IMR-90 (cell line): ENCODE measurements around the gene CCL2. TPM values are rescaled to one million over a fixed set of nuclear protein-coding genes. Genes with fewer than 3 reads are reported as not detected.

Experiments used
- ATAC-seq: fragments of 200-7000 bp; cut with Tn5 transposase; 2 replicates; pipeline ENCODE4 v1.9.1; 2020; ENCODE audit warnings: low read depth, mild to moderate bottlenecking, moderate library complexity
- BruUV-seq: library from RNA; stranded (reverse); fragments of 400-500 nt; replicated peaks from 2 replicates; lab custom pipeline; 2021; lab: Mats Ljungman, UMichigan
- CTCF ChIA-PET: fragments of 300-600 bp; formaldehyde crosslinking; extraction: SDS; loops from one replicate; lab custom pipeline; 2021; ENCODE audit warnings: antibody characterized with exemption; lab: Yijun Ruan, JAX
- POLR2A ChIA-PET: fragments of 300-600 bp; sonication (Branson Sonifier 250); formaldehyde crosslinking; loops from one replicate; lab custom pipeline; 2022; ENCODE audit warnings: antibody characterized with exemption; ENCODE audit not compliant: unreplicated experiment; lab: Charles Lee
- DNase-seq: peaks from one replicate; pipeline ENCODE4 v3.0.0; 2013
- H2AFZ ChIP-seq: replicated peaks from 2 replicates; pipeline ENCODE3; 2013; ENCODE audit warnings: low read length, mild to moderate bottlenecking; ENCODE audit not compliant: poor library complexity
- H2AK5ac ChIP-seq: 2 replicates; pipeline ENCODE4 v1.6.1; 2013; ENCODE audit warnings: low read depth, low read length, inconsistent platforms
- H2AK9ac ChIP-seq: replicated peaks from 2 replicates; pipeline ENCODE3; 2013; ENCODE audit warnings: mild to moderate bottlenecking, low read depth, low read length, moderate library complexity; ENCODE audit not compliant: poor library complexity
- H2BK120ac ChIP-seq: 2 replicates; pipeline ENCODE4 v1.6.1; 2013; ENCODE audit warnings: low read depth, low read length, inconsistent platforms
- H2BK15ac ChIP-seq: 3 replicates; pipeline ENCODE4 v1.6.1; 2013; ENCODE audit warnings: low read depth, low read length, inconsistent platforms
- H2BK20ac ChIP-seq: 2 replicates; pipeline ENCODE4 v1.6.1; 2013; ENCODE audit warnings: low read depth, mild to moderate bottlenecking, inconsistent platforms, low read length, moderate library complexity
- H2BK5ac ChIP-seq: 2 replicates; pipeline ENCODE4 v1.6.1; 2013; ENCODE audit warnings: mild to moderate bottlenecking, low read depth, low read length, inconsistent platforms; ENCODE audit not compliant: poor library complexity, severe bottlenecking
- H3K14ac ChIP-seq: replicated peaks from 2 replicates; pipeline ENCODE4 v1.6.1; 2013; ENCODE audit warnings: low read depth, low read length, inconsistent platforms
- H3K18ac ChIP-seq: 2 replicates; pipeline ENCODE4 v1.6.1; 2013; ENCODE audit warnings: low read depth, low read length, control low read depth
- H3K23ac ChIP-seq: 2 replicates; pipeline ENCODE4 v1.6.1; 2013; ENCODE audit warnings: low read depth, low read length, inconsistent platforms
- H3K27ac ChIP-seq: 2 replicates; pipeline ENCODE4 v1.5.1; 2013; ENCODE audit warnings: mild to moderate bottlenecking, control low read depth, low read length; ENCODE audit not compliant: insufficient read depth
- H3K27me3 ChIP-seq: 2 replicates; pipeline ENCODE4 v1.6.1; 2013; ENCODE audit warnings: low read length; ENCODE audit not compliant: control insufficient read depth, insufficient read depth
- H3K36me3 ChIP-seq: 2 replicates; pipeline ENCODE4 v1.6.1; 2013; ENCODE audit warnings: low read length, mixed read lengths; ENCODE audit not compliant: control insufficient read depth, insufficient read depth
- H3K4ac ChIP-seq: 2 replicates; pipeline ENCODE4 v1.6.1; 2013; ENCODE audit warnings: low read depth, low read length, inconsistent platforms
- H3K4me1 ChIP-seq: 2 replicates; pipeline ENCODE4 v1.6.1; 2013; ENCODE audit warnings: low read length, mixed read lengths; ENCODE audit not compliant: control insufficient read depth, insufficient read depth
- H3K4me2 ChIP-seq: 2 replicates; pipeline ENCODE4 v1.6.1; 2013; ENCODE audit warnings: low read depth, mild to moderate bottlenecking, control low read depth, low read length, moderate library complexity
- H3K4me3 ChIP-seq: 2 replicates; pipeline ENCODE4 v1.5.1; 2013; ENCODE audit warnings: low read depth, mild to moderate bottlenecking, control low read depth, low read length, moderate library complexity; ENCODE audit not compliant: insufficient read depth
- H3K56ac ChIP-seq: 2 replicates; pipeline ENCODE4 v1.6.1; 2013; ENCODE audit warnings: low read length, inconsistent platforms; ENCODE audit not compliant: insufficient read depth; ENCODE audit errors: extremely low read depth
- H3K79me1 ChIP-seq, 2 experiments: 2 replicates each; pipeline ENCODE4 v1.6.1; 2013; ENCODE audit warnings: low read length in 2 of 2, inconsistent platforms in 1 of 2, low read depth in 1 of 2
- H3K9ac ChIP-seq: 2 replicates; pipeline ENCODE4 v1.6.1; 2013; ENCODE audit warnings: low read depth, low read length, control low read depth
- H3K9me1 ChIP-seq: 2 replicates; pipeline ENCODE4 v1.6.1; 2013; ENCODE audit warnings: low read length, inconsistent platforms; ENCODE audit not compliant: insufficient read depth
- H3K9me3 ChIP-seq: 2 replicates; pipeline ENCODE4 v1.6.1; 2013; ENCODE audit warnings: low read length; ENCODE audit not compliant: control insufficient read depth, insufficient read depth
- H4K20me1 ChIP-seq: 2 replicates; pipeline ENCODE4 v1.6.1; 2013; ENCODE audit warnings: low read length, inconsistent platforms; ENCODE audit not compliant: insufficient read depth
- H4K5ac ChIP-seq: 2 replicates; pipeline ENCODE4 v1.6.1; 2013; ENCODE audit warnings: mild to moderate bottlenecking, low read depth, low read length, control low read depth
- H4K8ac ChIP-seq, 2 experiments: 2 replicates each; pipeline ENCODE4 v1.6.1; 2013; ENCODE audit warnings: low read depth in 2 of 2, low read length in 2 of 2, control low read depth in 1 of 2, inconsistent platforms in 1 of 2
- H4K91ac ChIP-seq: 2 replicates; pipeline ENCODE4 v1.6.1; 2013; ENCODE audit warnings: low read depth, low read length, inconsistent platforms; ENCODE audit not compliant: insufficient read depth
- BHLHE40 ChIP-seq: fragments of 150-350 bp; IDR thresholded peaks from 2 replicates; pipeline ENCODE4 v1.6.1; 2016; ENCODE audit warnings: mild to moderate bottlenecking, low read depth, low read length
- CEBPB ChIP-seq: IDR thresholded peaks from 2 replicates; pipeline ENCODE4 v1.6.1; 2012; ENCODE audit warnings: low read depth, low read length, improper control_type of control experiment
- CHD1 ChIP-seq: IDR thresholded peaks from 2 replicates; pipeline ENCODE4 v1.6.1; 2012; ENCODE audit warnings: low read depth, low read length, improper control_type of control experiment
- FOS ChIP-seq: fragments of 150-350 bp; IDR thresholded peaks from 2 replicates; pipeline ENCODE4 v1.6.1; 2016; ENCODE audit warnings: low read depth, low read length
- MAFK ChIP-seq: IDR thresholded peaks from 2 replicates; pipeline ENCODE4 v1.6.1; 2012; ENCODE audit warnings: low read depth, low read length, improper control_type of control experiment
- MAZ ChIP-seq: IDR thresholded peaks from 2 replicates; pipeline ENCODE4 v1.6.1; 2012; ENCODE audit warnings: low read depth, mild to moderate bottlenecking, low read length, improper control_type of control experiment, moderate library complexity, borderline replicate concordance
- MXI1 ChIP-seq: IDR thresholded peaks from 2 replicates; pipeline ENCODE4 v1.6.1; 2012; ENCODE audit warnings: low read depth, mild to moderate bottlenecking, low read length, moderate library complexity, borderline replicate concordance
- NFE2L2 ChIP-seq: fragments of 150-350 bp; IDR thresholded peaks from 2 replicates; pipeline ENCODE4 v1.6.1; 2016; ENCODE audit warnings: low read depth, mild to moderate bottlenecking, low read length
- POLR2A ChIP-seq: IDR thresholded peaks from 2 replicates; pipeline ENCODE4 v1.6.1; 2012; ENCODE audit warnings: mild to moderate bottlenecking, low read depth, low read length
- RAD21 ChIP-seq: IDR thresholded peaks from 2 replicates; pipeline ENCODE4 v1.6.1; 2012; ENCODE audit warnings: low read length, improper control_type of control experiment
- RCOR1 ChIP-seq: IDR thresholded peaks from 2 replicates; pipeline ENCODE4 v1.6.1; 2012; ENCODE audit warnings: mild to moderate bottlenecking, low read length, improper control_type of control experiment; ENCODE audit not compliant: insufficient replicate concordance
- RFX5 ChIP-seq: IDR thresholded peaks from 2 replicates; pipeline ENCODE4 v1.8.0; 2012; ENCODE audit warnings: low read depth, mild to moderate bottlenecking, low read length, moderate library complexity
- SMC3 ChIP-seq: fragments of 150-350 bp; IDR thresholded peaks from 2 replicates; pipeline ENCODE4 v1.6.1; 2016; ENCODE audit warnings: low read depth, mild to moderate bottlenecking, antibody characterized with exemption, low read length, moderate library complexity
- WGBS, 2 experiments: methylation state at CpG; one replicate each; pipeline versions ENCODE4 v1.1.5 to v1.1.7; 2013; ENCODE audit warnings: missing lambda C conversion rate in 2 of 2; ENCODE audit not compliant: insufficient read length in 1 of 2; ENCODE audit errors: extremely low coverage in 2 of 2; 5-methylcytosine and 5-hydroxymethylcytosine counted together
- dilution Hi-C: fragments of 300-500 bp; cut with HindIII; formaldehyde crosslinking; loops from one replicate; pipeline ENCODE4 v1.14.3; 2018; ENCODE audit warnings: low sequenced_read_pairs; ENCODE audit not compliant: unreplicated experiment
- in situ Hi-C: fragments of 300-500 bp; cut with MboI; formaldehyde crosslinking; loops from 3 replicates; pipeline ENCODE4 v1.14.3; 2019; ENCODE audit warnings: low sequenced_read_pairs, inconsistent platforms, mixed read lengths
- intact Hi-C: fragments of 100-400 bp; cut with micrococcal nuclease; formaldehyde crosslinking; loops from 2 replicates; pipeline ENCODE4 v1.10.0; 2022
- polyA plus RNA-seq, 3 experiments: library from polyadenylated mRNA; depleted of rRNA; stranded (reverse); fragments of >200 nt; gene quantifications; 2 replicates each; pipeline ENCODE4 v1.2.3, GENCODE V29; 2012; ENCODE audit warnings: low replicate concordance in 1 of 3
- total RNA-seq: library from RNA; depleted of rRNA; stranded (reverse); fragments of >200 nt; gene quantifications from 2 replicates; pipeline ENCODE4 v1.2.3, GENCODE V29; 2012
- TF ChIP-seq, protein P1 (sequence below): fragments of 150-350 bp; IDR thresholded peaks from 2 replicates; pipeline ENCODE4 v1.6.1; 2017; ENCODE audit warnings: mild to moderate bottlenecking, antibody characterized with exemption, low read length, low read depth
- TF ChIP-seq, protein P2 (sequence below): fragments of 150-350 bp; IDR thresholded peaks from 2 replicates; pipeline ENCODE4 v1.6.1; 2016; ENCODE audit warnings: low read depth, mild to moderate bottlenecking, low read length, moderate library complexity, borderline replicate concordance
- TF ChIP-seq, protein P3 (sequence below): conservative IDR thresholded peaks from 2 replicates; pipeline ENCODE4 v1.5.1; 2012; ENCODE audit warnings: mild to moderate bottlenecking, low read depth, low read length, improper control_type of control experiment

CCL2 gene
- total and polyA plus RNA-seq, 2 of the 4 experiments (the other 2 are of a cell fraction) = 103 to 206 TPM

DNA sequence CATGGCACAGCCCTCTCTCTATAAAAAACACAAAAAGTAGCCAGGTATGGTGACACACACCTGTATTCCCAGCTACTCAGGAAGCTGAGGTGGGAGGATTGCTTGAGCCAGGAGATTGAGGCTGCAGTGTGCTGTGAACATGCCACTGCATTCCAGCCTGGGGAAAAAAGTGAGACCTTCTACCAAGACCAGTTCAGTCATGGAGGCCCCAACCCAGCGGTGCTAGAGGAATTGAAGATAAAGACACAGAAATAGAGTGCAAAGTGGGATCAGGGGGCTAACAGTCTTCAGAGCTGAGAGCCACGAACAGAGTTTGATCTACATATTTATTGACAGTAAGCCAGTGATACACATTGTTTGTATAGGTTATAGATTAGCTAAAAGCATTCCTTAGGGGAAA, 48.5 kb downstream of the CCL2 start:
- H3K4me3 ChIP-seq = no peak overlapping the region
- no peak overlapping the region for H2BK15ac ChIP-seq
- ChIA-PET CTCF (no interaction called here), POLR2A (interaction anchor here (1.3 kb wide), 1 partner anchor 51 kb away, joined by 3 read pairs; no protein-coding TSS in a partner anchor)
- no peak overlapping the region for H3K23ac ChIP-seq
- no peak overlapping the region for H3K27ac ChIP-seq
- H3K18ac ChIP-seq = no peak overlapping the region
- DNase-seq (no peak), ATAC-seq (no peak)
- no peak overlapping the region for H2AK5ac ChIP-seq
- no peaks in the 10 kb centered on the region for H3K27me3 ChIP-seq
- no peak overlapping the region for H4K8ac ChIP-seq
- intact Hi-C loops (no loop called here), dilution Hi-C loops (no loop called here), in situ Hi-C loops (no loop called here)
- no peak overlapping the region for H2AFZ ChIP-seq
- no peak overlapping the region for H3K9ac ChIP-seq
- no peak overlapping the region for H4K5ac ChIP-seq
- H3K9me3 ChIP-seq = no peaks in the 10 kb centered on the region
- H3K79me1 ChIP-seq = no peaks in the 10 kb centered on the region
- no peak overlapping the region for H2BK20ac ChIP-seq
- WGBS, 2 experiments = no CpG with 5 or more reads among the region's 2 CpGs
- H4K91ac ChIP-seq = no peak overlapping the region
- H3K4me2 ChIP-seq = no peak overlapping the region
- H2BK120ac ChIP-seq = no peak overlapping the region
- H3K4ac ChIP-seq = no peak overlapping the region
- H3K9me1 ChIP-seq = peaks cover 14% of the 10 kb centered on the region
- TF ChIP-seq NFE2L2 (no peak), MAFK (no peak), FOS (no peak), RAD21 (no peak), RCOR1 (no peak), POLR2A (no peak), CHD1 (no peak), RFX5 (no peak), MAZ (no peak), MXI1 (no peak), CEBPB (no peak), SMC3 (no peak), BHLHE40 (no peak)
- TF ChIP-seq, protein P1, sequence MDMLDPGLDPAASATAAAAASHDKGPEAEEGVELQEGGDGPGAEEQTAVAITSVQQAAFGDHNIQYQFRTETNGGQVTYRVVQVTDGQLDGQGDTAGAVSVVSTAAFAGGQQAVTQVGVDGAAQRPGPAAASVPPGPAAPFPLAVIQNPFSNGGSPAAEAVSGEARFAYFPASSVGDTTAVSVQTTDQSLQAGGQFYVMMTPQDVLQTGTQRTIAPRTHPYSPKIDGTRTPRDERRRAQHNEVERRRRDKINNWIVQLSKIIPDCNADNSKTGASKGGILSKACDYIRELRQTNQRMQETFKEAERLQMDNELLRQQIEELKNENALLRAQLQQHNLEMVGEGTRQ = no peak
- TF ChIP-seq, protein P2, sequence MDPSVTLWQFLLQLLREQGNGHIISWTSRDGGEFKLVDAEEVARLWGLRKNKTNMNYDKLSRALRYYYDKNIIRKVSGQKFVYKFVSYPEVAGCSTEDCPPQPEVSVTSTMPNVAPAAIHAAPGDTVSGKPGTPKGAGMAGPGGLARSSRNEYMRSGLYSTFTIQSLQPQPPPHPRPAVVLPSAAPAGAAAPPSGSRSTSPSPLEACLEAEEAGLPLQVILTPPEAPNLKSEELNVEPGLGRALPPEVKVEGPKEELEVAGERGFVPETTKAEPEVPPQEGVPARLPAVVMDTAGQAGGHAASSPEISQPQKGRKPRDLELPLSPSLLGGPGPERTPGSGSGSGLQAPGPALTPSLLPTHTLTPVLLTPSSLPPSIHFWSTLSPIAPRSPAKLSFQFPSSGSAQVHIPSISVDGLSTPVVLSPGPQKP = no peak
- TF ChIP-seq, protein P3, sequence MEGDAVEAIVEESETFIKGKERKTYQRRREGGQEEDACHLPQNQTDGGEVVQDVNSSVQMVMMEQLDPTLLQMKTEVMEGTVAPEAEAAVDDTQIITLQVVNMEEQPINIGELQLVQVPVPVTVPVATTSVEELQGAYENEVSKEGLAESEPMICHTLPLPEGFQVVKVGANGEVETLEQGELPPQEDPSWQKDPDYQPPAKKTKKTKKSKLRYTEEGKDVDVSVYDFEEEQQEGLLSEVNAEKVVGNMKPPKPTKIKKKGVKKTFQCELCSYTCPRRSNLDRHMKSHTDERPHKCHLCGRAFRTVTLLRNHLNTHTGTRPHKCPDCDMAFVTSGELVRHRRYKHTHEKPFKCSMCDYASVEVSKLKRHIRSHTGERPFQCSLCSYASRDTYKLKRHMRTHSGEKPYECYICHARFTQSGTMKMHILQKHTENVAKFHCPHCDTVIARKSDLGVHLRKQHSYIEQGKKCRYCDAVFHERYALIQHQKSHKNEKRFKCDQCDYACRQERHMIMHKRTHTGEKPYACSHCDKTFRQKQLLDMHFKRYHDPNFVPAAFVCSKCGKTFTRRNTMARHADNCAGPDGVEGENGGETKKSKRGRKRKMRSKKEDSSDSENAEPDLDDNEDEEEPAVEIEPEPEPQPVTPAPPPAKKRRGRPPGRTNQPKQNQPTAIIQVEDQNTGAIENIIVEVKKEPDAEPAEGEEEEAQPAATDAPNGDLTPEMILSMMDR = no peak
- H3K4me1 ChIP-seq = peaks cover 22% of the 10 kb centered on the region
- H4K20me1 ChIP-seq = no peaks in the 10 kb centered on the region
- no peak overlapping the region for H2BK5ac ChIP-seq
- BruUV-seq = no TSS peak
- no peak overlapping the region for H2AK9ac ChIP-seq
- no peaks in the 10 kb centered on the region for H3K36me3 ChIP-seq
- no peak overlapping the region for H3K56ac ChIP-seq
- H3K14ac ChIP-seq = no peak overlapping the region
